SK-N-MC (cell line): ENCODE data around the gene PDSS2.
"Not testable (repeated sequence)": the region's sequence is repeated elsewhere in the genome, so short reads cannot be mapped to it uniquely, and the experiment has no call there.

Experiments
- DNase-seq: peaks from one replicate; pipeline ENCODE4 v3.0.0-alpha.2; 2011; ENCODE audit warnings: low read depth, low spot score
- H3K27ac ChIP-seq: fragments of 200-600 bp; sonication (generic); 2 replicates; pipeline ENCODE4 v1.5.1; 2016; ENCODE audit warnings: mixed run types
- H3K36me3 ChIP-seq: fragments of 200-600 bp; sonication (generic); 2 replicates; pipeline ENCODE4 v1.6.1; 2017; ENCODE audit warnings: antibody characterized with exemption, low read length, mixed read lengths; ENCODE audit not compliant: insufficient read depth
- H3K4me3 ChIP-seq: fragments of 200-600 bp; sonication (generic); 2 replicates; pipeline ENCODE4 v1.5.1; 2016
- H3K9ac ChIP-seq: fragments of 200-600 bp; sonication (generic); 2 replicates; pipeline ENCODE4 v1.8.0; 2017; ENCODE audit warnings: mixed run types, mixed read lengths; ENCODE audit not compliant: insufficient read length
- H3K9me3 ChIP-seq: fragments of 200-600 bp; sonication (generic); 2 replicates; pipeline ENCODE4 v1.6.1; 2017; ENCODE audit warnings: low read depth, mild to moderate bottlenecking, antibody characterized with exemption, low read length, moderate library complexity, mixed read lengths
- EZH2 ChIP-seq: fragments of 200-600 bp; sonication (generic); IDR thresholded peaks from one replicate; pipeline ENCODE4 v1.6.1; 2017; ENCODE audit warnings: antibody characterized with exemption
- FOXP2 ChIP-seq: optimal IDR thresholded peaks from 2 replicates; pipeline ENCODE3; 2011; ENCODE audit warnings: mild to moderate bottlenecking, moderate library complexity; ENCODE audit not compliant: insufficient read depth; ENCODE audit errors: extremely low read length, control extremely low read depth
- POLR2AphosphoS5 ChIP-seq: IDR thresholded peaks from 2 replicates; pipeline ENCODE4 v1.6.1; 2012; ENCODE audit warnings: mild to moderate bottlenecking, low read depth, low read length, borderline replicate concordance

The PDSS2 gene

DNA sequence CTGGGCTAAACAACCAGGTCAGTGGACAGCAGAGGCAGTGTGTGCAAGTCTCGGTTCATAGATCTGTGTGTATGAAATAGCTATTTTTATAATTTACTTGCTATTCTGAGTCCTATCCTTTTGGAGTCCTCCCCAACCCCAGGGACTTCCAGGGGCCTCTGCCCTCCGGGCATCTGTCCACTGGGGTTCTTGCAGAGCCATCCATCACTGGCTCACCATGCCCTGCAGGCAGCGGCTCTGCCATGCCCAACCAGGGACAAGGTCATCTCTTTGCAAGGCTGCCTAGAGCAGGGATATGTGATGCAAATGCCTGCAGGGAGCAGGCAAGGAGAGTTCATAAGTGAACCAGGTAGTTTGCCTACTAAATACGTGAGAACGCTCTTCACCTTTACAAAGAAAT is 333.6 kb downstream of the PDSS2 start:
- H3K9me3 ChIP-seq = no peaks in the 10 kb centered on the region
- H3K27ac ChIP-seq = no peak overlapping the region
- no peak for DNase-seq
- H3K9ac ChIP-seq = no peak overlapping the region
- no peak for TF ChIP-seq POLR2AphosphoS5
- TF ChIP-seq FOXP2 = no peak
- TF ChIP-seq EZH2 = no peak
- no peak overlapping the region for H3K4me3 ChIP-seq
- no peaks in the 10 kb centered on the region for H3K36me3 ChIP-seq

DNA sequence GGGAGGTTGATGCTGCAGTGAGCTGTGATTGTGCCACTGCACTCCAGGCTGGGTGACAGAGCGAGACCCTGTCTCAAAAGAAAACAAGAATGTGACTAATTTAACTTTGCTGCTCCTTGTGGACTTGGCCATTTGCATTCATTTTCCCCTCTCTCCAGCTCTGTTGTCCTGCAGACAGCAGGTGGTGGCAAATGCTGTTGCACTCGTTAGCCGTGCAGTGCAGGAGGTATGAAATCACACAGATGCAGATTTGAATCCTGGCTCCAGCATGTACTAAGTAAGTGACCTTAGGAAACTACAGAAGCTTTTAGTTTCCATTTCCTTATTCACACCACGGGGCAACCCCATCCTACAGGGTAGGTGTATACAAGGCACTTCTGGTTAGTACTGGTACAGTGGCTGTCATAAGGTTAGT is 334.4 kb downstream of the PDSS2 start:
- no peak for DNase-seq
- no peak for TF ChIP-seq EZH2
- no peak for TF ChIP-seq FOXP2
- no peak for TF ChIP-seq POLR2AphosphoS5
- H3K27ac ChIP-seq = no peak overlapping the region
- H3K36me3 ChIP-seq = no peaks in the 10 kb centered on the region
- H3K4me3 ChIP-seq = no peak overlapping the region
- no peaks in the 10 kb centered on the region for H3K9me3 ChIP-seq
- H3K9ac ChIP-seq = no peak overlapping the region

DNA sequence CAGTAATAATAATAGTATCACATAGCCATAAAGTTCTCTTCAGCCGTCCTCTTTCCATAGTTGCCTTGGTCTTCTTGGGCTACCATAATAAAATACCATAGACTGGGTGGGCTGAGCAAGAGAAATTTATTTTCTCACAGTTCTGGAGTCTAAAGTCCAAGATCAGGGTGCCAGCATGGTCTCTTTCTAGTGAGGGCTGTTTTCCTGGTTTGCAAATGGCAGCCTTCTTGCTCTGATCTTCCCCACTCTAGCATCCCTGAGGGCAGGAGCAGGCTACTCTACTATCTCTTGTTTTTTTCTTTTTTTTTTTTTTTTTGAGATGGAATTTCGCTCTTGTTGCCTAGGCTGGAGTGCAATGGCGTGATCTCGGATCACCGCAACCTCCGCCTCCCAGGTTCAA is 335.9 kb downstream of the PDSS2 start:
- H3K4me3 ChIP-seq = no peak overlapping the region
- DNase-seq = no peak
- no peak for TF ChIP-seq FOXP2
- TF ChIP-seq EZH2 = no peak
- no peak for TF ChIP-seq POLR2AphosphoS5
- H3K36me3 ChIP-seq = no peaks in the 10 kb centered on the region
- no peak overlapping the region for H3K27ac ChIP-seq
- H3K9ac ChIP-seq = no peak overlapping the region
- no peaks in the 10 kb centered on the region for H3K9me3 ChIP-seq

DNA sequence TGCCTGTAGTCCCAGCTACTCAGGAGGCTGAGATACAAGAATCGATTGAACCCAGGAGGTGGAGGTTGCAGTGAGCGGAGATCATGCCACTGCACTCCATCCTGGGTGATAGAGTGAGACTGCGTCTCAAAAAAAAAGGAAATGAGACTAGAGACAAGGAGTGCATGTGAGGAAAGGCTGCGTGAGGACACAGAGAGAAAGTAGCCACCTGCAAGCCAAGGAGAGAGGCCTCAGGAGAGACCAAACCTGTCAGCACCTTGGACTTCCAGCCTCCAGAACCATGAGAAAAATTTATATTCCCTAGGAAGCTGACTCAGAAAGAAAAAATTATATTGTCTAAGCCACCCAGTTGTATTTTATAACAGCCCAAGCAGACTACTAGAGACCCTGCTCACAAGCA is 336.6 kb downstream of the PDSS2 start:
- Histone ChIP-seq H3K27ac (no peak overlapping the region), H3K9me3 (no peaks in the 10 kb centered on the region)

DNA sequence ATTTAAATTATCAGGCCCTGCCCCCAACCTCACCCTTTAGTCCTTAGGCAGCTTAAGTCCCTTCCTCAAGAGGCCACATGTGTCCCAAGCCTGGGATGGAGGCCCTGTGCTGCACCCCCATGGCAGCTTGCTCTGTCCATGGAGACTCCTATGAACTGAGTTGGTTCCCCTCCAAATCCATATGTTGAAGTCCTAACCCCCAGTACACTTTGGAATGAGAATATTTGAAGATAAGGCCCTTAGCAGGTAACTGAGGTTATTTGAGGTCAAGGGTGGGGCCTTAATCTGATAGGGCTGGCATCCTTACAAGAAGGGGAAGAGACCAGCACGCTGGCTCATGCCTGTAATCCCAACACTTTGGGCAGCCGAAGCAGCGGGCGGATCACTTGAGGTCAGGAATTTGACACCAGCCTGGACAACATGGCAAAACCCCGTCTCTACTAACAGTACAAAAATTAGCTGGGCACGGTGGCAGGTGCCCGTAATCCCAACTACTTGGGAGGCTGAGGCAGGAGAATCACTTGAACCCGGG is 337.3 kb downstream of the PDSS2 start:
- DNase-seq = no peak
- no peak for TF ChIP-seq EZH2
- no peak for TF ChIP-seq POLR2AphosphoS5
- no peak for TF ChIP-seq FOXP2
- no peak overlapping the region for H3K9ac ChIP-seq
- no peak overlapping the region for H3K27ac ChIP-seq
- no peaks in the 10 kb centered on the region for H3K9me3 ChIP-seq
- H3K4me3 ChIP-seq = no peak overlapping the region
- H3K36me3 ChIP-seq = no peaks in the 10 kb centered on the region

More for the DNA sequence above, 336.6 kb downstream of the PDSS2 start:
- H3K4me3 ChIP-seq = no peak overlapping the region
- no peak for TF ChIP-seq EZH2
- no peak for TF ChIP-seq FOXP2
- TF ChIP-seq POLR2AphosphoS5 = no peak
- H3K36me3 ChIP-seq = no peaks in the 10 kb centered on the region
- no peak for DNase-seq
- H3K9ac ChIP-seq = no peak overlapping the region

DNA sequence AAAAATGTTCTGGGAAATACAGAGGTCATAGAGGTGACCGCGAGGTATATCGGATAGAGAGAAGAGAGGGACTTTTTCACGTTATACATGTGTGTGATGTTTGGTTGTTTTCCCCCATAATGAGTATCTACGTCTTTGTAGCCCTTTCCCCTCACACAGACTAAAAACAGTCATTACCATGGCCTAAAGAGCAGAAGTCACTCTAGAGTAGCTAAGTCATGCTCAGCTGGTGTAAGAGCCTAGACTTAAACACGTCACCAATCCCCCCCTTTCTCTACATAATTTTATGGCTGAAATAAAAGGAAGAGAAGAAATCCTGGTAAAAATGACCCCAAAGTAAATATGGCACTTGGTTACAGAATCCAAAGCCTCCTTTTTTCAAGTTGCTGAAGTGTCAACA is 338.1 kb downstream of the PDSS2 start:
- Histone ChIP-seq H3K4me3 (no peak overlapping the region), H3K36me3 (no peaks in the 10 kb centered on the region), H3K27ac (no peak overlapping the region), H3K9ac (no peak overlapping the region), H3K9me3 (no peaks in the 10 kb centered on the region)
- TF ChIP-seq EZH2 (no peak), POLR2AphosphoS5 (no peak), FOXP2 (no peak)
- DNase-seq = no peak

DNA sequence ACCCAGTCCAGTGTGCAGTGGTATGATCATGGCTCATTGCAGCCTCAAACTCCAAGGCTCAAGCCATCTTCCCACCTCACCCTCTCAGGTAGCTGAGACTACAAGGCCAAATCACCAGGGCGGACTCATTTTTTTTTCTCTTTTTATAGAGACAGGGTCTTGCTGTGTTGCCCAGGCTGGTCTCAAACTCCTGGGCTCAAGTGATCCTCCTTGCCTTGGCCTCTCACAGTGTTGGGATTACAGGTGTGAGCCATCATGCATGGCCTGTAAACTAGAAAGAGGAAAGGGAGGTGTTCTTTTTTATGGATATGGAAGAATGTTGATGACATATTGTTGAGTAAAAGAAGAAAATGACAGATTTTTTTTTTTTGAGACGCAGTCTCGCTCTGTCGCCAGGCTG is 339.0 kb downstream of the PDSS2 start:
- no peak overlapping the region for H3K4me3 ChIP-seq
- no peak overlapping the region for H3K9ac ChIP-seq
- H3K9me3 ChIP-seq = no peaks in the 10 kb centered on the region
- DNase-seq = no peak
- no peaks in the 10 kb centered on the region for H3K36me3 ChIP-seq
- no peak for TF ChIP-seq FOXP2
- TF ChIP-seq POLR2AphosphoS5 = no peak
- no peak for TF ChIP-seq EZH2
- H3K27ac ChIP-seq = no peak overlapping the region

DNA sequence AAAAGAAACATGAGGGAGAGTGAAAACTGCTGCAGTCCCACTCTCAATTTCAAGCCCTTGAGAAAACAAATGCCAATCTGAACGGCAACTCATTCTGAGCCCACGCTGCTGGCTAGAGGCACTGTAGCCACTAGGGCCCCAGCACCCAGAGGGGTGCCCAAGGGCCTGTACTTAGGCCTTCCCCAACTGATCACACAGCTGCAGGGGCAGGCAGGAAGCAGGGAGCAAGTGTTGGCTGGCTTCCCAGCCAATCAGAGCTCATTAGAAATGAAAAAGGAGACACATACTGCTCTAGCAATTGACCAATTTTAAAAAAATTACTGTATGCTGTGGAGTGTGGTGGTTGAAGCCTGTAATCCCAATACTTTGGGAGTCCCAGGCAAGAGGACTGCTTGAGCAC is 340.4 kb downstream of the PDSS2 start:
- Histone ChIP-seq H3K9ac (no peak overlapping the region), H3K27ac (peak overlapping the region; percentile 69), H3K4me3 (no peak overlapping the region), H3K36me3 (no peaks in the 10 kb centered on the region), H3K9me3 (no peaks in the 10 kb centered on the region)
- no peak for TF ChIP-seq EZH2
- no peak for TF ChIP-seq FOXP2
- peak; percentile 50 for TF ChIP-seq POLR2AphosphoS5
- DNase-seq = no peak

DNA sequence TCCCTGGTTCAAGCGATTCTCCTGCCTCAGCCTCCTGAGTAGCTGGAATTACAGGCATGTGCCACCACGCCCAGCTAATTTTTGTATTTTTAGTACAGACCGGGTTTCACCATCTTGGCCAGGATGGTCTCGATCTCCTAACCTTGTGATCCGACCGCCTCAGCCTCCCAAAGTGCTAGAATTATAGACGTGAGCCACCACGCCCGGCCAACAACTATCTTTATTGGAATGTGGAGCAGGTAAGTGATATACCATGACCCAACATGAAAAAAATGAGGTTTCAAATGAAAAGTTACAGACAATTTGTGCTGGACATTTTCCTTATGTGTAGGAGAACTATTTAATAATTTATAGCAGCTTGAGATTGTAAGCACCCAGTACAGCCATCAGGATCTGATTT is 340.8 kb downstream of the PDSS2 start:
- not testable (repeated sequence) for H3K36me3 ChIP-seq, H3K4me3 ChIP-seq, H3K9me3 ChIP-seq, H3K9ac ChIP-seq, DNase-seq
- peak overlapping the region; percentile 69 for H3K27ac ChIP-seq
